Thoracic aorta (tissue), 2 donors: ENCODE results near the gene SNCG. TPM values are rescaled to one million over a fixed set of nuclear protein-coding genes. Genes with fewer than 3 reads are reported as not detected.
"Not testable (repeated sequence)": the region's sequence is repeated elsewhere in the genome, so short reads cannot be mapped to it uniquely, and the experiment has no call there.

Source experiments
- ATAC-seq: fragments of 150-250 bp; one replicate; pipeline ENCODE4 v1.8.0; 2017; ENCODE audit warnings: low read depth; ENCODE audit not compliant: insufficient number of reproducible peaks, low FRiP score
- DNase-seq: peaks from one replicate; pipeline ENCODE4 v3.0.0-alpha.2; 2020; ENCODE audit warnings: low spot score
- H3K27ac ChIP-seq, 2 donors: fragments of 200-600 bp; sonication (generic); 1 replicate in 1 of 2; 2 replicates in 1 of 2; pipeline ENCODE4 v1.5.1; 2016; ENCODE audit warnings: mild to moderate bottlenecking in 2 of 2, moderate library complexity in 2 of 2
- H3K27me3 ChIP-seq: fragments of 200-600 bp; sonication (generic); replicated peaks from 2 replicates; pipeline ENCODE4 v1.6.0; 2016; ENCODE audit warnings: mild to moderate bottlenecking; ENCODE audit not compliant: insufficient read depth
- H3K36me3 ChIP-seq: fragments of 200-600 bp; sonication (generic); one replicate; pipeline ENCODE4 v1.5.1; 2016
- H3K4me1 ChIP-seq, 2 donors: fragments of 200-600 bp; sonication (generic); 1 replicate in 1 of 2; 2 replicates in 1 of 2; pipeline versions ENCODE4 v1.5.1 to v1.6.0; 2016; ENCODE audit warnings: low read depth in 2 of 2, mild to moderate bottlenecking in 1 of 2; ENCODE audit not compliant: control insufficient read depth in 1 of 2
- H3K4me3 ChIP-seq: fragments of 200-600 bp; sonication (generic); 2 replicates; pipeline ENCODE4 v1.5.1; 2016; ENCODE audit warnings: mild to moderate bottlenecking
- H3K9me3 ChIP-seq: fragments of 200-600 bp; sonication (generic); 2 replicates; pipeline ENCODE4 v1.5.1; 2016
- total RNA-seq, 2 donors: library from RNA; depleted of rRNA; stranded (reverse); fragments of >200 nt; gene quantifications; one replicate each; pipeline versions ENCODE4 v1.1.0 to v1.2.3, GENCODE V29; 2016
- TF ChIP-seq, protein P1 (sequence below): fragments of 200-600 bp; sonication (generic); IDR thresholded peaks from one replicate; pipeline ENCODE4 v1.5.1; 2019; ENCODE audit warnings: antibody characterized with exemption

Gene SNCG
- total RNA-seq, 2 donors from 2014 or later, result 50.9 to 167 TPM

- H3K36me3 ChIP-seq, result no peaks in the 10 kb centered on the region
- no peaks in the 10 kb centered on the region for H3K9me3 ChIP-seq
- no peaks in the 10 kb centered on the region for H3K27me3 ChIP-seq
- H3K27ac ChIP-seq, result peak overlapping the region; percentile 13 to 23
- ATAC-seq (peak; percentile 35), DNase-seq (peak; percentile 3)
- TF ChIP-seq, protein P1, sequence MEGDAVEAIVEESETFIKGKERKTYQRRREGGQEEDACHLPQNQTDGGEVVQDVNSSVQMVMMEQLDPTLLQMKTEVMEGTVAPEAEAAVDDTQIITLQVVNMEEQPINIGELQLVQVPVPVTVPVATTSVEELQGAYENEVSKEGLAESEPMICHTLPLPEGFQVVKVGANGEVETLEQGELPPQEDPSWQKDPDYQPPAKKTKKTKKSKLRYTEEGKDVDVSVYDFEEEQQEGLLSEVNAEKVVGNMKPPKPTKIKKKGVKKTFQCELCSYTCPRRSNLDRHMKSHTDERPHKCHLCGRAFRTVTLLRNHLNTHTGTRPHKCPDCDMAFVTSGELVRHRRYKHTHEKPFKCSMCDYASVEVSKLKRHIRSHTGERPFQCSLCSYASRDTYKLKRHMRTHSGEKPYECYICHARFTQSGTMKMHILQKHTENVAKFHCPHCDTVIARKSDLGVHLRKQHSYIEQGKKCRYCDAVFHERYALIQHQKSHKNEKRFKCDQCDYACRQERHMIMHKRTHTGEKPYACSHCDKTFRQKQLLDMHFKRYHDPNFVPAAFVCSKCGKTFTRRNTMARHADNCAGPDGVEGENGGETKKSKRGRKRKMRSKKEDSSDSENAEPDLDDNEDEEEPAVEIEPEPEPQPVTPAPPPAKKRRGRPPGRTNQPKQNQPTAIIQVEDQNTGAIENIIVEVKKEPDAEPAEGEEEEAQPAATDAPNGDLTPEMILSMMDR, result peak; percentile 39
- peaks cover 15 to 34% of the 10 kb centered on the region in 2 donors for H3K4me1 ChIP-seq
- H3K4me3 ChIP-seq, result peak overlapping the region; percentile 38
These were observed 12.8 kb upstream of the SNCG start for GRCh38 chr10:86945361-86946212.

DNA sequence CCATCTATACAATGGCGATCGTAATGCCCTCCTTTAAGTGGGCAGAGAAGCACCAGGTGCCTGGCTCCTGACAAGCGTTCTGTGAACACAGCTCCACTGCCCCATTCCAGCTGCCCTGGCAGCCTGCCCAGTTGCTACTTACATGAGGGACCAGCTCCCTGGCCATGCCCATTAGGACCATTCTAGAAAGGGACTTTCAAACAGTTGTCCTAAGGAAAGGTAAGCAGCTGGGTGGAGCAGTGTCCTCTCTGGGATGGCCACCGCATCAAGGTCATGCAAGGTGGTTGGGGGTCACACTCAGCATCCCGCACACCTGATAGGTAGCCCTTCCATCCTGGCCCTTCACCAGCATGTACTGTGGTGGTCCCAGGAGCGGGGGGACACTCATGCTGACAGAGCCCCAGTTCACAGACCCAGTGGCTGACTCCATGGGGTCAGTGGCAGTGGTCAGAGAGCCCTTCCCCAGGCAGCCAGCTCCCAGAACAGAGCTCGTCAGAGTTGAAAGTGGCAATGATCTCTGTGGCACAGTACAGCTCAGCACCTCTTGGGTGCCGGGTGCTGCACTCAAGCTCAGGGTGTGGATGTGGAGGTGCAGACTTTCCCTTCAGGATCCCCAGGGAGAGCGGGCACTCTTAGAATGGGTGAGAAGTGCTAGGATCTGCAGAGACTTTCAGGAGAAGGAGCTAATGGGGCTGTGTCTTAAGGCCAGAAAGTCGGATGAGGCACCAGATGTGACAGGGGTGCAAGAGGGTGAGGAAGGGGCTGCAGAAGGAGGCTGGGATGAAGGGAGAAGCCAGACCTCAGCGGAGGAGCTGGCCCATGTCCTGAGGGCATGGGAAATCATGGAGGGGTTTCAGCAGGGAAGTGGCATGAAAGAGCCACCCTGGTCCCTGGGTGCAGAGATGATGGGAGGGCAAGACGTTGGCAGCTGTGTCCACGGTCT, 11.9 kb upstream of the SNCG start:
- Histone ChIP-seq H3K4me1 (peaks cover 15 to 40% of the 10 kb centered on the region in 2 donors), H3K4me3 (peak overlapping the region; percentile 38), H3K9me3 (no peaks in the 10 kb centered on the region), H3K27ac (no peak overlapping the region), H3K27me3 (no peaks in the 10 kb centered on the region), H3K36me3 (no peaks in the 10 kb centered on the region)
- TF ChIP-seq, protein P1, result no peak
- DNase-seq, result peak; percentile 10
- no peak for ATAC-seq

GRCh38 chr10:86947806-86948205, 10.6 kb upstream of the SNCG start:
- not testable (repeated sequence) for H3K27ac ChIP-seq, ATAC-seq, H3K27me3 ChIP-seq, H3K9me3 ChIP-seq, H3K4me3 ChIP-seq, H3K36me3 ChIP-seq, DNase-seq
- peaks cover 18 to 45% of the 10 kb centered on the region in 2 donors for H3K4me1 ChIP-seq

- H3K27me3 ChIP-seq, result no peaks in the 10 kb centered on the region
- ATAC-seq, result no peak
- TF ChIP-seq, protein P1, result no peak
- DNase-seq, result no peak
- H3K27ac ChIP-seq, result no peak overlapping the region
- peaks cover 34 to 58% of the 10 kb centered on the region in 2 donors for H3K4me1 ChIP-seq
- H3K36me3 ChIP-seq, result no peaks in the 10 kb centered on the region
- no peak overlapping the region for H3K4me3 ChIP-seq
- no peaks in the 10 kb centered on the region for H3K9me3 ChIP-seq
These were observed 8.1 kb upstream of the SNCG start for GRCh38 chr10:86950349-86950748.

DNA sequence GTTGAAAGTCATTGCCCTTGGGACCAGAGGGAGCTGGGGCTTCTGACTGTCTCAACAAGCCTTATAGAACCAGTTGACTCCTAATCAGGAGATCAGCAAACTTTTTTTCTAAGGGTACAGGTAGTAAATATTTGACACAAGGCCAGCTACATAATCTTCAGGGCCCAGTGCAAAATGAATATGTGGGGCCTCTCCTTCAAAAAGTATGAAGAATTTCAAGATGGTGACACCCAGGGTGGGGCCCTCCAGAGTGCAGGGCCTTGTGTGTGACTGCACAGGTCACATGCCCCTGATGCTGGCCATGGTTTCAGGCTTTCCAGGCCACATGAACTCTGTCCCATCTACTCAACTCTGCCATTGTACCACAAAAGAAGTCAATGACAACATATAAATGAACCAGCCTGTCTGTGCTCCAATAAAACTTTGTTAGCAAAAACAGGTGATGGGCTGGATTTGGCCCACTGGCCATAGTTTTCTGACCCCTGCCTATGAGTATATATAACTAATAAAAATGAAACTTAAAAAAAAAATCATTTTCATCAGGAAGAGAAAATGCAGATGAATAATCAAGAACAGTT, 7.1 kb upstream of the SNCG start:
- no peaks in the 10 kb centered on the region for H3K27me3 ChIP-seq
- H3K9me3 ChIP-seq, result no peaks in the 10 kb centered on the region
- H3K36me3 ChIP-seq, result no peaks in the 10 kb centered on the region
- peak overlapping the region; percentile 92 to 97 for H3K27ac ChIP-seq
- H3K4me1 ChIP-seq, result peaks cover 34 to 58% of the 10 kb centered on the region in 2 donors
- no peak for ATAC-seq
- DNase-seq, result no peak
- H3K4me3 ChIP-seq, result no peak overlapping the region
- TF ChIP-seq, protein P1, result no peak
